ENCODE results near the gene RYR2. TPM values are rescaled to one million over a fixed set of nuclear protein-coding genes. Genes with fewer than 3 reads are reported as not detected.
"Not testable (repeated sequence)": the region's sequence is repeated elsewhere in the genome, so short reads cannot be mapped to it uniquely, and the experiment has no call there.

The RYR2 gene
- total and polyA plus RNA-seq, 7 donors = under 0.01 to 22.4 (median 6.1) TPM

GRCh38 chr1:237352747-237353146, 310.8 kb downstream of the RYR2 start:
- peaks cover 0 to 2% (median 0%) of the 10 kb centered on the region in 4 donors for H3K4me1 ChIP-seq
- H3K27me3 ChIP-seq = no peaks in the 10 kb centered on the region
- intact Hi-C loops (cut with DNase I) = no loop called here
- H3K27ac ChIP-seq = no peak overlapping the region
- no peak for TF ChIP-seq POLR2A (IDR thresholded peaks at IDR 0.05)
- H3K36me3 ChIP-seq = no peaks in the 10 kb centered on the region
- H3K4me3 ChIP-seq = no peak overlapping the region
- 88 to 93% methylated on average over 3 of the region's 3 CpGs for WGBS, 2 donors
- H3K9me3 ChIP-seq = no peaks in the 10 kb centered on the region
- no peak for DNase-seq

GRCh38 chr1:237353918-237354317, 311.9 kb downstream of the RYR2 start:
- no peaks in the 10 kb centered on the region for H3K27me3 ChIP-seq
- no peaks in the 10 kb centered on the region for H3K36me3 ChIP-seq
- WGBS, 2 donors = 46 to 73% methylated on average over 4 of the region's 4 CpGs
- intact Hi-C loops (cut with DNase I) = no loop called here
- DNase-seq = no peak
- no peaks in the 10 kb centered on the region for H3K4me1 ChIP-seq
- H3K9me3 ChIP-seq = no peaks in the 10 kb centered on the region
- H3K4me3 ChIP-seq = no peak overlapping the region
- H3K27ac ChIP-seq = no peak overlapping the region
- TF ChIP-seq POLR2A (IDR thresholded peaks at IDR 0.05) (no peak), EP300 (IDR thresholded peaks at IDR 0.05) (no peak), POLR2AphosphoS5 (IDR thresholded peaks at IDR 0.05) (no peak)
- TF ChIP-seq, protein P1, sequence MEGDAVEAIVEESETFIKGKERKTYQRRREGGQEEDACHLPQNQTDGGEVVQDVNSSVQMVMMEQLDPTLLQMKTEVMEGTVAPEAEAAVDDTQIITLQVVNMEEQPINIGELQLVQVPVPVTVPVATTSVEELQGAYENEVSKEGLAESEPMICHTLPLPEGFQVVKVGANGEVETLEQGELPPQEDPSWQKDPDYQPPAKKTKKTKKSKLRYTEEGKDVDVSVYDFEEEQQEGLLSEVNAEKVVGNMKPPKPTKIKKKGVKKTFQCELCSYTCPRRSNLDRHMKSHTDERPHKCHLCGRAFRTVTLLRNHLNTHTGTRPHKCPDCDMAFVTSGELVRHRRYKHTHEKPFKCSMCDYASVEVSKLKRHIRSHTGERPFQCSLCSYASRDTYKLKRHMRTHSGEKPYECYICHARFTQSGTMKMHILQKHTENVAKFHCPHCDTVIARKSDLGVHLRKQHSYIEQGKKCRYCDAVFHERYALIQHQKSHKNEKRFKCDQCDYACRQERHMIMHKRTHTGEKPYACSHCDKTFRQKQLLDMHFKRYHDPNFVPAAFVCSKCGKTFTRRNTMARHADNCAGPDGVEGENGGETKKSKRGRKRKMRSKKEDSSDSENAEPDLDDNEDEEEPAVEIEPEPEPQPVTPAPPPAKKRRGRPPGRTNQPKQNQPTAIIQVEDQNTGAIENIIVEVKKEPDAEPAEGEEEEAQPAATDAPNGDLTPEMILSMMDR (IDR thresholded peaks at IDR 0.05) = no peak

DNA sequence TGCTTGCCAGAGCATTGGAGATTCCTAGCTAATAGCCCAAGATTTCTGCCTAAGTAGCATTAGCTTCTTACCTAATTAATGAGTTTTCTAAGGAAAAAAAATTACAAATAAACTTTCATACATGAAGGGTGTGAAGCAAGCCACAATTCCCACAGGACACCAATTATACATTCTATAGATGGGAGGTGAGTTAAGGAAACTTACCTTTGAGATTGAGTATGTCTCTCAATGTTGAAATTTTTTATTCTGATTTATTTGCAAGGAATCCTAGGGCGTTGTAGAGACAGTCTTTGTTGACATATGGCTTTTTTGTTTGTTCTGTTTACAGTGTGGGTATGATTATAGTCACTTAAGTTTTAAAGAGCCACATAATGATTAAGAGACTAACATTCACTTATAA, 313.0 kb downstream of the RYR2 start:
- TF ChIP-seq POLR2AphosphoS5 (IDR thresholded peaks at IDR 0.05) = no peak
- TF ChIP-seq, protein P1 (IDR thresholded peaks at IDR 0.05) = no peak
- no peak for TF ChIP-seq EP300 (IDR thresholded peaks at IDR 0.05)
- no peak for TF ChIP-seq POLR2A (IDR thresholded peaks at IDR 0.05)
- H3K27me3 ChIP-seq = no peaks in the 10 kb centered on the region
- no peak overlapping the region for H3K4me3 ChIP-seq
- 12 to 54% methylated on average over 1 of the region's 1 CpG for WGBS, 2 donors
- no peak overlapping the region for H3K27ac ChIP-seq
- no peak for DNase-seq
- H3K4me1 ChIP-seq = no peaks in the 10 kb centered on the region
- intact Hi-C loops (cut with DNase I) = no loop called here
- H3K9me3 ChIP-seq = no peaks in the 10 kb centered on the region
- no peaks in the 10 kb centered on the region for H3K36me3 ChIP-seq

DNA sequence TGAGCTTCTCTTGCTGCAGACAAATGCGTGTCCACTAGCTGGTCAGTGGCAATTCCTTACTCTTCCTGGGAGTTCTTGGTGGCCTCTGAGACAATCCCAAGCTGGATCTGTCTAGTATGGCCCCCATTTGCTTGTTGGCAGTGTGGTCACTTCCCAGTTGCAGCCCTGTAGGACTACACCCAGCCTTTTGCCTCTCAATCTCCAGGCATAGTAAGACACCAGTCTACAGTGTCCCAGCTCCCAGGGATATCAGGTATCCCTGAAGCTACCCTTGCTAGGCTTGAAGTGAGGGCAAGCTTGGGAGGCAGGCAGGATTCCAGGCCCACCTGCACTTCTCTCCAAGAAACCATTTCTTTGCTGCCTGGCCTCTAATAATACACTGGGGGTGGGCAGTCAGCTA, 316.6 kb downstream of the RYR2 start:
- DNase-seq = no peak
- Histone ChIP-seq H3K27me3 (no peaks in the 10 kb centered on the region), H3K4me3 (no peak overlapping the region), H3K36me3 (no peaks in the 10 kb centered on the region), H3K4me1 (no peaks in the 10 kb centered on the region), H3K9me3 (no peaks in the 10 kb centered on the region), H3K27ac (no peak overlapping the region)
- TF ChIP-seq, protein P1 (IDR thresholded peaks at IDR 0.05) = no peak
- TF ChIP-seq POLR2A (IDR thresholded peaks at IDR 0.05) (no peak), POLR2AphosphoS5 (IDR thresholded peaks at IDR 0.05) (no peak), EP300 (IDR thresholded peaks at IDR 0.05) (no peak)
- intact Hi-C loops (cut with DNase I) = no loop called here
- 86 to 91% methylated on average over 1 of the region's 1 CpG for WGBS, 2 donors

GRCh38 chr1:237367758-237368157, 325.8 kb downstream of the RYR2 start:
- Histone ChIP-seq H3K4me3 (no peak overlapping the region), H3K27ac (no peak overlapping the region), H3K36me3 (no peaks in the 10 kb centered on the region), H3K27me3 (no peaks in the 10 kb centered on the region), H3K4me1 (peaks cover 0 to 18% (median 8%) of the 10 kb centered on the region in 4 donors), H3K9me3 (no peaks in the 10 kb centered on the region)
- intact Hi-C loops (cut with DNase I) = no loop called here
- DNase-seq = no peak
- TF ChIP-seq, protein P1 (IDR thresholded peaks at IDR 0.05) = no peak
- no peak for TF ChIP-seq POLR2AphosphoS5 (IDR thresholded peaks at IDR 0.05)
- no peak for TF ChIP-seq EP300 (IDR thresholded peaks at IDR 0.05)
- TF ChIP-seq POLR2A (IDR thresholded peaks at IDR 0.05) = no peak
- 52 to 61% methylated on average over 2 of the region's 2 CpGs for WGBS, 2 donors

- intact Hi-C loops (cut with DNase I); DNase-seq; H3K27me3 ChIP-seq; H3K9me3 ChIP-seq; H3K36me3 ChIP-seq; H3K27ac ChIP-seq; H3K4me3 ChIP-seq: not testable (repeated sequence)
- peaks cover 0 to 12% (median 4%) of the 10 kb centered on the region in 4 donors for H3K4me1 ChIP-seq
- 88 to 91% methylated on average over 2 of the region's 3 CpGs for WGBS, 2 donors
These were observed 329.5 kb downstream of the RYR2 start for GRCh38 chr1:237371477-237371876.
